Naive thymus-derived CD8-positive, alpha-beta T cell (primary cell): Measurements from ENCODE around the gene NEK1. TPM values are rescaled to one million over a fixed set of nuclear protein-coding genes. Genes with fewer than 3 reads are reported as not detected.

Experiments
- ATAC-seq, 2 donors: fragments of 150-1000 bp; cut with Tn5 transposase in 1 of 2; sonication (Bioruptor Pico), chemical (Tn5 transposase) in 1 of 2; 1 replicate in 1 of 2; 2 replicates in 1 of 2; pipeline ENCODE4 v1.10.0; 2021; ENCODE audit warnings: mild to moderate bottlenecking in 2 of 2, moderate library complexity in 2 of 2
- POLR2A ChIA-PET: fragments of 350-600 bp; sonication (Branson Sonifier 250); formaldehyde crosslinking; loops from one replicate; lab custom pipeline; 2021; ENCODE audit warnings: antibody characterized with exemption; lab: Charles Lee
- DNase-seq, 10 donors: peaks; one replicate each; pipeline versions ENCODE4 v3.0.0 to v3.0.0-alpha.2; 2020 to 2022
- H3K27ac Mint-ChIP-seq, 10 donors: one replicate each; pipeline ENCODE4 v1.8.0; 2020 to 2022; ENCODE audit warnings: mild to moderate bottlenecking in 10 of 10, mixed read lengths in 10 of 10, moderate library complexity in 4 of 10, inconsistent platforms in 1 of 10
- H3K27me3 Mint-ChIP-seq, 5 donors: one replicate each; pipeline ENCODE4 v1.8.0; 2021 to 2022; ENCODE audit warnings: mixed read lengths in 5 of 5
- H3K36me3 Mint-ChIP-seq, 3 donors: one replicate each; pipeline ENCODE4 v1.8.0; 2020 to 2022; ENCODE audit warnings: mixed read lengths in 3 of 3, mild to moderate bottlenecking in 2 of 3, inconsistent platforms in 1 of 3
- H3K4me1 Mint-ChIP-seq, 4 donors: one replicate each; pipeline ENCODE4 v1.8.0; 2021 to 2022; ENCODE audit warnings: mixed read lengths in 4 of 4
- H3K4me3 Mint-ChIP-seq, 10 donors: one replicate each; pipeline ENCODE4 v1.8.0; 2020 to 2022; ENCODE audit warnings: mild to moderate bottlenecking in 10 of 10, mixed read lengths in 10 of 10, moderate library complexity in 6 of 10, inconsistent platforms in 1 of 10
- H3K9me3 Mint-ChIP-seq, 9 donors: one replicate each; pipeline ENCODE4 v1.8.0; 2020 to 2022; ENCODE audit warnings: mixed read lengths in 9 of 9, mild to moderate bottlenecking in 3 of 9, inconsistent platforms in 1 of 9, moderate library complexity in 1 of 9
- polyA plus RNA-seq, 3 donors: library from polyadenylated mRNA; unstranded; fragments of 300-500 nt; fragmentation: Illumina TruSeq; gene quantifications; one replicate each; pipeline ENCODE4 v1.2.3, GENCODE V29; 2021
- total RNA-seq, 8 experiments: library from RNA in 2 of 8; stranded (reverse) in 2 of 8; gene quantifications; one replicate each; pipeline ENCODE4 v1.2.3 and lab custom pipeline; 2021 to 2026

Gene NEK1
- total and polyA plus RNA-seq, 5 experiments from 2014 or later: 7.1 to 19.5 (median 9.0) TPM

DNA sequence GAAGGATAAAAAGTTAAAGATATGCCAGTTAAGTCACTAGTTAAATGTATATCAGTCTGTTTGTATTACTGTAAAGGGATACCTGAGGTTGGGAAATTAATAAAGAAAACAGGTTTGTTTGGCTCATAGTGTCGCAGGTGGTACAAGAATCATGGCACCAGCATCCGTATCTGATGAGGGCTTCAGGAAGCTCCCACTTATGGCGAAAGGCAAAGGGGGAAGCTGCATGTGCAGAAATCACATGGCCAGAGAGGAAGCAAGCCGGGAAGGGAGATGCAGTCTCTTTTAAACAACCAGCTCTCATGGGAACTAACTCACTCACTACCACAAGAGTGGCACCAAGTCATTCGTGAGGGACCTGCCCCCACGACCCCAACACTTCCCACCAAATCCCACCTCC lies 249.8 kb downstream of the NEK1 start:
- H3K9me3 Mint-ChIP-seq: peaks cover 0 to 20% (median 5%) of the 10 kb centered on the region in 9 donors
- H3K4me3 Mint-ChIP-seq: no peak overlapping the region
- H3K27ac Mint-ChIP-seq: no peak overlapping the region
- peaks cover 0 to 8% (median 2%) of the 10 kb centered on the region in 5 donors for H3K27me3 Mint-ChIP-seq
- POLR2A ChIA-PET: interaction anchor here (0.7 kb wide), 1 partner anchor 28 kb away, joined by 3 read pairs; no protein-coding TSS in a partner anchor
- ATAC-seq (no peak), DNase-seq (no peak)
- H3K4me1 Mint-ChIP-seq: no peaks in the 10 kb centered on the region
- H3K36me3 Mint-ChIP-seq: peaks cover 0 to 9% (median 0%) of the 10 kb centered on the region in 3 donors

DNA sequence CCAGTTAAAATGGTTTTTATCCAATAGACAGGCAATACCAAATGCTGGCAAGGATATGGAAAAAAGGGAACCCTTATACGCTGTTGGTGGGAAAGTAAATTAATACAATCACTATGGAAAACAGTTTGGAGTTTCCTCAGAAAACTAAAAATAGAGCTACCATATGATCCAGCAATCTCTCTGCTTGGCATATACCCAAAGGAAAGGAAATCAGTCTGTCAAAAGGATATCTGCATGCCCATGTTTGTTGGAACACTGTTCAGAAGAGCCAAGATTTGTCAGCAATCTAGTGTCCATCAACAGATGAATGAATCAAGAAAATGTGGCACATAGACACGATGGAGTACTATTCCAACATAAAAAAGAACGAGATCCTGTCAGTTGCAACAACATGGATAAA lies 250.6 kb downstream of the NEK1 start:
- Mint-ChIP-seq H3K9me3 (peaks cover 0 to 17% (median 5%) of the 10 kb centered on the region in 9 donors), H3K36me3 (peaks cover 0 to 9% (median 0%) of the 10 kb centered on the region in 3 donors), H3K27me3 (peaks cover 0 to 8% (median 2%) of the 10 kb centered on the region in 5 donors), H3K4me3 (no peak overlapping the region), H3K27ac (no peak overlapping the region), H3K4me1 (no peaks in the 10 kb centered on the region)
- DNase-seq: no peak
- no peak for ATAC-seq
- POLR2A ChIA-PET: no interaction called here

DNA sequence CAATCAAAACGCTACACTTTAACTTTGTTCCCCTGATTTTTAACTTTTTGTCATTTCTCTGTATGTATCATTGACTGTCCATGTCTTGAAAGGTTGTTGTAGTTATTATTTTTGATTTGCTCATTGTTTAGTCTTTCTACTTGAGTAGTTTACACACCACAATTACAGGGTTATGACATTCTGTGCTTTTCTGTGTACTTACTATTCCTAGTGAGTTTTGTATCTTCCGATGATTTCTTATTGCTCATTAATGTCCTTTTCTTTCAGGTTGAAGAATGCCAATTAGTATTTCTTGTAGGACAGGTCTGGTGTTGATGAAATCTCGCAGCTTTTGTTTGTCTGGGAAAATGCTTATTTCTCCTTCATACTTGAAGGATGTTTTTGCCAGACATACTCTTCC lies 252.4 kb downstream of the NEK1 start:
- Mint-ChIP-seq H3K36me3 (no peaks in the 10 kb centered on the region), H3K27ac (no peak overlapping the region), H3K27me3 (peaks cover 0 to 8% (median 2%) of the 10 kb centered on the region in 5 donors), H3K9me3 (peaks cover 0 to 5% (median 0%) of the 10 kb centered on the region in 9 donors), H3K4me3 (no peak overlapping the region), H3K4me1 (no peaks in the 10 kb centered on the region)
- POLR2A ChIA-PET: no interaction called here
- no peak for ATAC-seq
- DNase-seq: no peak

DNA sequence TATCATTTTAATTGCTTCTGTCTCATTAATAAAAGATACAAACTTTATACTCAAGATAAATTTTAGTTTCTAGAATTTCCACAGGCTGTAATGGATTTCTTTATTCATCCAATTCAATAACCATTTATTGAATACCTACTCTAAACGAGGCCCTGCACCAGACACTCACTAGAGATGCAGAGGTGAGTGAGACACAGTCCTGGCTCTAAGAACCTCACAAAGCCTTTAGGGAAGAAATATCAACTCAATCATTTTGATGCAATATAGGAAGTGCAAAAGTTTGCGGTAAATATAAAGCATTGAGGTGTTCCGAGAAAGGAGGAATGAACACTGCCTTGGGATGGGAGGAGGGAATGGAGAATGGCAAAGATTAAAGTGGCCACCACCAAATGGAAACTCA lies 260.0 kb downstream of the NEK1 start:
- peaks cover 0 to 9% (median 1%) of the 10 kb centered on the region in 5 donors for H3K27me3 Mint-ChIP-seq

DNA sequence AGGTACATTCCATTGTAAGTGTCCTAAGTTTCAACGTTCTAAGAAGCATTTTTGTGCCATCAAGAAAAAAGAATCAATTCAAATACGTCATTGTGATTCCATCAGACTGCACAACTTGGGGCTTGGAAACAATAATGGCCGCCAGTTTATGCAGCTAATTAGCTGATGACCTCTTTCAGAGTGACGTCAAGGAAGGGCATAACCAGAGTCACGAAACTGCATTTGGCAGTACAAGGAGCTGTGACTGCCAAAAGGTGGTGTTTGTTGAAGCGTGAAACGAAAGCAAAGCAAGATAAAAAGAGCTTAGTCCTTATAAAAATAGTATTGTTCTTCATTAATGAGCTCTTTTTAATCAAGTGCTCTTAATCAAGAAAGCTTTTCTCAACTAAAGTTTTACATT lies 260.5 kb downstream of the NEK1 start:
- Mint-ChIP-seq H3K27ac (no peak overlapping the region), H3K4me3 (no peak overlapping the region), H3K36me3 (peaks cover 0 to 4% (median 0%) of the 10 kb centered on the region in 3 donors), H3K9me3 (peaks cover 0 to 4% (median 0%) of the 10 kb centered on the region in 9 donors), H3K27me3 (peaks cover 0 to 9% (median 1%) of the 10 kb centered on the region in 5 donors), H3K4me1 (no peaks in the 10 kb centered on the region)
- no peak for ATAC-seq
- DNase-seq: no peak
- POLR2A ChIA-PET: no interaction called here

More for the DNA sequence above, 260.0 kb downstream of the NEK1 start:
- Mint-ChIP-seq H3K36me3 (peaks cover 0 to 4% (median 0%) of the 10 kb centered on the region in 3 donors), H3K27ac (no peak overlapping the region), H3K4me3 (no peak overlapping the region), H3K4me1 (no peaks in the 10 kb centered on the region), H3K9me3 (peaks cover 0 to 4% (median 0%) of the 10 kb centered on the region in 9 donors)
- ATAC-seq (no peak), DNase-seq (no peak)
- POLR2A ChIA-PET: no interaction called here

DNA sequence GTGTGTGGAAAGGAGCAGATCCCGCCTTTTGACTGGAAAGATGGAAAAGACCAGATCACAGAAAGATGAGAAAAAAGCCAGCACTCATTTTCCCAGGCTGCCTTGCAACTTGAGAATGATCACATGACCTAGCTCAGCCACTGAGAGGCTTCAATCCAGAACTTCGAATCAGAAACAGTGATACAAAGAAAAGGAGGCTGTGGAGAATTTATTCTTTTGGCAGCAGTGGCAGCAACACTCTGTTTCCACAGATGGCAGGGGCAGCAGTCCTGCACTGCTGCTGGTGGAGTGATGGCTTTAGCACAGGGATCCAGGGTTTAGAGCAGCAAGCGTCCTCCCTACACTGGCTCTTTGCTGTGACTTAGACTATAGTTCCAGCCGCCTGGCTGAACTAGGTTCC lies 263.8 kb downstream of the NEK1 start:
- H3K4me3 Mint-ChIP-seq: no peak overlapping the region
- H3K36me3 Mint-ChIP-seq: no peaks in the 10 kb centered on the region
- H3K4me1 Mint-ChIP-seq: no peaks in the 10 kb centered on the region
- no peaks in the 10 kb centered on the region for H3K27me3 Mint-ChIP-seq
- ATAC-seq (no peak), DNase-seq (no peak)
- no peaks in the 10 kb centered on the region for H3K9me3 Mint-ChIP-seq
- POLR2A ChIA-PET: no interaction called here
- no peak overlapping the region for H3K27ac Mint-ChIP-seq

DNA sequence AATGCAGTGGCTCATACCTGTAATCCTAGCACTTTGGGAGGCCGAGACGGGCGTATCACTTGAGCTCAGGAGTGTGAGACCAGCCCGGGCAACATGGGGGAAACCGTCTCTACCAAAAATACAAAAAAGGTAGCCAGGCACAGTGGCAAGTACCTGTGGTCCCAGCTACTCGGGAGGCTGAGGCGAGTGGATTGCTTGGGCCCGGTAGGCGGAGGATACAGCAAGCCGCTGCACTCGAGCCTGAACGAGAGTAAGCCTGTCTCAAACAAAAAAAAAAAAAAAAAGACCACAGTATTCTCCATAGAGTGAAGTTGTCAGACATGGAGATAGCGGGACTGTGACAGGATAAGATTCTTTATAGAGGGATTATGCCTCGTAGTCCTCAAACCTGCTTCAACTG lies 265.5 kb downstream of the NEK1 start:
- Mint-ChIP-seq H3K4me3 (no peak overlapping the region), H3K4me1 (no peaks in the 10 kb centered on the region), H3K9me3 (no peaks in the 10 kb centered on the region), H3K27ac (no peak overlapping the region), H3K36me3 (no peaks in the 10 kb centered on the region), H3K27me3 (no peaks in the 10 kb centered on the region)
- ATAC-seq (no peak), DNase-seq (no peak)
- POLR2A ChIA-PET: no interaction called here

DNA sequence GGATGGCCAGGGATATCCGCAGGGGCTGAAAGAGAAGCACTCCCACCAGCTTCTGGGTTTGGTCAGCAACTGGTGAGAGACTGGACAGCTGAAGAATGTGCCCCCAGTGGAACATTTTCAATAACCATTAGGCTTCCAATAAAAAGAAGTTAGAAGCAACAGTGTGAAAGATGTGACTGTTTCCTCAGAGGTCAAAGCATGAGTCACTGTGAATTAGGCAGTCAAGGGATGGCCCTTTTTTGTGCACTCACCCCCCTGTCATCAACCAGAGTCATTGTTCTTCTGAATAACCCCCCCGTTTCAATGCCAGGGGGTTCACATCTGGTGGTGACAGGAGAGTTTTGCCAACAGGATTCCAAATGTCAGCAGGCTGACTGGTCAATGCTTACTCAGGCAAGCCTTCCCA lies 267.1 kb downstream of the NEK1 start:
- DNase-seq (no peak), ATAC-seq (no peak)
- no peaks in the 10 kb centered on the region for H3K27me3 Mint-ChIP-seq

More for the DNA sequence above, 267.1 kb downstream of the NEK1 start:
- Mint-ChIP-seq H3K9me3 (no peaks in the 10 kb centered on the region), H3K4me1 (no peaks in the 10 kb centered on the region), H3K27ac (no peak overlapping the region), H3K36me3 (no peaks in the 10 kb centered on the region), H3K4me3 (no peak overlapping the region)
- POLR2A ChIA-PET: no interaction called here

Other genes starting within 250 kb of the NEK1 start
- gene CLCN3, start 8.0 kb upstream of the NEK1 start, total RNA-seq: 10 to 100 TPM; 32.8 to 36.1 TPM
- gene CLCN3, start 8.0 kb upstream of the NEK1 start, polyA plus RNA-seq: 10 to 100 TPM; 11.2 to 11.8 (median 11.8) TPM
- gene HPF1, start 145.4 kb upstream of the NEK1 start, total RNA-seq: 10 to 100 TPM; 14.9 to 17.9 TPM
- gene HPF1, start 145.4 kb upstream of the NEK1 start, polyA plus RNA-seq: 10 to 100 TPM; 30.9 to 56.7 (median 36.9) TPM